Liver (tissue), 9 donors: ENCODE results near the gene RPS5. TPM values are rescaled to one million over a fixed set of nuclear protein-coding genes. Genes with fewer than 3 reads are reported as not detected.

Experiments used
- DNase-seq: peaks from one replicate; pipeline ENCODE4 v3.0.0-alpha.2; 2017; ENCODE audit warnings: low spot score
- H3K27ac ChIP-seq, 2 donors: one replicate each; pipeline ENCODE4 v1.7.0; 2013; ENCODE audit warnings: inconsistent platforms in 2 of 2, low read length in 2 of 2, control low read depth in 1 of 2, low read depth in 1 of 2, mild to moderate bottlenecking in 1 of 2
- H3K27me3 ChIP-seq, 4 donors: one replicate each; pipeline versions ENCODE4 v1.6.1 to v1.7.0; 2013; ENCODE audit warnings: low read length in 3 of 4, inconsistent platforms in 1 of 4, mild to moderate bottlenecking in 1 of 4, moderate library complexity in 1 of 4; ENCODE audit not compliant: control insufficient read depth in 4 of 4, insufficient read depth in 4 of 4
- H3K36me3 ChIP-seq, 4 donors: one replicate each; pipeline versions ENCODE4 v1.6.1 to v1.7.0; 2013; ENCODE audit warnings: low read length in 3 of 4, mild to moderate bottlenecking in 3 of 4, low read depth in 1 of 4, moderate library complexity in 1 of 4; ENCODE audit not compliant: control insufficient read depth in 4 of 4, insufficient read depth in 3 of 4
- H3K4me1 ChIP-seq, 4 donors: one replicate each; pipeline versions ENCODE4 v1.6.1 to v1.7.0; 2013; ENCODE audit warnings: low read length in 3 of 4, mild to moderate bottlenecking in 3 of 4, moderate library complexity in 1 of 4; ENCODE audit not compliant: control insufficient read depth in 4 of 4, insufficient read depth in 4 of 4
- H3K4me3 ChIP-seq, 3 donors: one replicate each; pipeline versions ENCODE4 v1.6.1 to v1.7.0; 2013; ENCODE audit warnings: low read length in 3 of 3, control low read depth in 1 of 3, low read depth in 1 of 3, mild to moderate bottlenecking in 1 of 3
- H3K9ac ChIP-seq, 2 donors: one replicate each; pipeline ENCODE4 v1.7.0; 2013; ENCODE audit warnings: low read length in 2 of 2, mild to moderate bottlenecking in 2 of 2, moderate library complexity in 2 of 2, control low read depth in 1 of 2, low read depth in 1 of 2
- H3K9me3 ChIP-seq, 4 donors: one replicate each; pipeline versions ENCODE4 v1.6.1 to v1.7.0; 2013; ENCODE audit warnings: low read length in 3 of 4; ENCODE audit not compliant: control insufficient read depth in 4 of 4
- ATF3 ChIP-seq: IDR thresholded peaks from 2 replicates; pipeline ENCODE4 v1.6.1; 2016; ENCODE audit warnings: antibody characterized with exemption
- CTCF ChIP-seq: fragments of 150-350 bp; IDR thresholded peaks from 2 replicates; pipeline ENCODE4 v1.5.1; 2017; ENCODE audit warnings: improper control_type of control experiment, low read depth, low read length; ENCODE audit not compliant: missing input control
- EGR1 ChIP-seq, 2 donors: IDR thresholded peaks; 2 replicates each; pipeline ENCODE4 v1.6.1; 2016 to 2018; ENCODE audit warnings: antibody characterized with exemption in 2 of 2, low read depth in 2 of 2
- FOXA1 ChIP-seq: IDR thresholded peaks from 2 replicates; pipeline ENCODE4 v1.6.1; 2016; ENCODE audit warnings: antibody characterized with exemption
- FOXA2 ChIP-seq: IDR thresholded peaks from 2 replicates; pipeline ENCODE4 v1.6.1; 2016; ENCODE audit warnings: antibody characterized with exemption
- GABPA ChIP-seq, 2 donors: IDR thresholded peaks in 1 of 2; conservative IDR thresholded peaks in 1 of 2; 2 replicates each; pipeline ENCODE4 v1.6.1; 2016; ENCODE audit warnings: antibody characterized with exemption in 2 of 2, mild to moderate bottlenecking in 1 of 2, moderate library complexity in 1 of 2
- HNF4A ChIP-seq, 2 donors: conservative IDR thresholded peaks; 2 replicates each; pipeline ENCODE4 v1.6.1; 2016; ENCODE audit warnings: antibody characterized with exemption in 2 of 2, mild to moderate bottlenecking in 2 of 2
- HNF4G ChIP-seq: IDR thresholded peaks from 2 replicates; pipeline ENCODE4 v1.6.1; 2016; ENCODE audit warnings: antibody characterized with exemption
- JUND ChIP-seq, 2 donors: IDR thresholded peaks; 2 replicates each; pipeline ENCODE4 v1.6.1; 2016; ENCODE audit warnings: antibody characterized with exemption in 2 of 2
- MAX ChIP-seq: IDR thresholded peaks from 2 replicates; pipeline ENCODE4 v1.6.1; 2016; ENCODE audit warnings: antibody characterized with exemption
- NR2F2 ChIP-seq: IDR thresholded peaks from 2 replicates; pipeline ENCODE4 v1.6.1; 2016; ENCODE audit warnings: antibody characterized with exemption
- RAD21 ChIP-seq, 2 donors: IDR thresholded peaks; 2 replicates each; pipeline ENCODE4 v1.6.1; 2016; ENCODE audit warnings: antibody characterized with exemption in 2 of 2, mild to moderate bottlenecking in 2 of 2
- REST ChIP-seq: IDR thresholded peaks from 2 replicates; pipeline ENCODE4 v1.6.1; 2016; ENCODE audit warnings: antibody characterized with exemption, mild to moderate bottlenecking
- RXRA ChIP-seq, 2 donors: IDR thresholded peaks; 2 replicates each; pipeline ENCODE4 v1.6.1; 2017 to 2018; ENCODE audit warnings: antibody characterized with exemption in 2 of 2, mild to moderate bottlenecking in 1 of 2
- SP1 ChIP-seq: IDR thresholded peaks from 2 replicates; pipeline ENCODE4 v1.6.1; 2018; ENCODE audit warnings: antibody characterized with exemption, mild to moderate bottlenecking
- TAF1 ChIP-seq: conservative IDR thresholded peaks from 2 replicates; pipeline ENCODE4 v1.6.1; 2016; ENCODE audit warnings: antibody characterized with exemption, mild to moderate bottlenecking
- YY1 ChIP-seq: IDR thresholded peaks from 2 replicates; pipeline ENCODE4 v1.6.1; 2016; ENCODE audit warnings: antibody characterized with exemption, mild to moderate bottlenecking
- ZBTB33 ChIP-seq: IDR thresholded peaks from 2 replicates; pipeline ENCODE4 v1.6.1; 2016; ENCODE audit warnings: antibody characterized with exemption
- WGBS: extraction: QIAGEN DNeasy Blood & Tissue Kit; methylation state at CpG from one replicate; pipeline ENCODE4 v1.1.7; 2013; 5-methylcytosine and 5-hydroxymethylcytosine counted together
- polyA plus RNA-seq, 2 donors: library from polyadenylated mRNA; stranded (reverse) in 1 of 2; unstranded in 1 of 2; fragments of 200-250 nt in 1 of 2; fragments of >200 nt in 1 of 2; fragmentation: Nextera tagmentation in 1 of 2; extraction: Ambion mirVana in 1 of 2; gene quantifications; one replicate each; pipeline versions ENCODE4 v1.2.1 to v1.2.3, GENCODE V29; 2013 to 2015
- total RNA-seq, 2 donors: library from RNA; depleted of rRNA; stranded (reverse); fragments of >200 nt; gene quantifications; one replicate each; pipeline ENCODE4 v1.2.3, GENCODE V29; 2014
- donor health status: healthy.
- donor health status: healthy.
- donor health status: healthy.
- donor health status: healthy.
- donor health status: healthy.

The RPS5 gene
- total and polyA plus RNA-seq, 4 donors = 229 to 1,403 (median 628) TPM

GRCh38 chr19:58355215-58355796, 31.8 kb upstream of the RPS5 start:
- no peak overlapping the region for H3K9ac ChIP-seq
- 67% methylated on average over 10 of the region's 10 CpGs for WGBS
- DNase-seq = no peak
- no peaks in the 10 kb centered on the region for H3K9me3 ChIP-seq
- no peaks in the 10 kb centered on the region for H3K36me3 ChIP-seq
- no peak overlapping the region for H3K4me3 ChIP-seq
- no peak for TF ChIP-seq NR2F2
- peak; percentile 5 for TF ChIP-seq SP1
- peak; percentile 33 to 51 for TF ChIP-seq RXRA (IDR thresholded peaks at IDR 0.05)
- TF ChIP-seq HNF4A (conservative IDR thresholded peaks at IDR 0.05) = peak in 1 of 2 donors; percentile 37
- TF ChIP-seq YY1 = no peak
- H3K4me1 ChIP-seq = peaks cover 18 to 64% (median 46%) of the 10 kb centered on the region in 4 donors
- H3K27ac ChIP-seq = peak overlapping the region in 1 of 2 donors; percentile 43
- H3K27me3 ChIP-seq = no peaks in the 10 kb centered on the region

GRCh38 chr19:58355908-58356765, 30.9 kb upstream of the RPS5 start:
- Histone ChIP-seq H3K27ac (peak overlapping the region in 1 of 2 donors; percentile 43), H3K9me3 (no peaks in the 10 kb centered on the region), H3K27me3 (no peaks in the 10 kb centered on the region), H3K4me3 (peak overlapping the region in 1 of 3 donors; percentile 13), H3K36me3 (no peaks in the 10 kb centered on the region), H3K4me1 (peaks cover 17 to 56% (median 40%) of the 10 kb centered on the region in 4 donors), H3K9ac (no peak overlapping the region)
- no peak for TF ChIP-seq SP1
- TF ChIP-seq EGR1 (IDR thresholded peaks at IDR 0.05; ENCODE audit: low read depth in 2 of 2) = no peak
- no peak for TF ChIP-seq JUND (IDR thresholded peaks at IDR 0.05)
- TF ChIP-seq NR2F2 = no peak
- no peak for TF ChIP-seq MAX
- TF ChIP-seq TAF1 = no peak
- no peak for TF ChIP-seq HNF4A (conservative IDR thresholded peaks at IDR 0.05)
- TF ChIP-seq FOXA2 = no peak
- TF ChIP-seq GABPA (IDR thresholded peaks at IDR 0.05 in 1 of 2, conservative IDR thresholded peaks at IDR 0.05 in 1 of 2) = no peak
- TF ChIP-seq RXRA (IDR thresholded peaks at IDR 0.05) = no peak
- TF ChIP-seq RAD21 (IDR thresholded peaks at IDR 0.05) = no peak
- TF ChIP-seq HNF4G = no peak
- TF ChIP-seq FOXA1 = no peak
- no peak for TF ChIP-seq CTCF
- no peak for TF ChIP-seq REST
- TF ChIP-seq ZBTB33 = no peak
- no peak for TF ChIP-seq ATF3
- DNase-seq = no peak
- 63% methylated on average over 94 of the region's 94 CpGs for WGBS
